Tibial nerve (tissue), 4 donors: ENCODE data around the gene SWAP70. TPM values are rescaled to one million over a fixed set of nuclear protein-coding genes. Genes with fewer than 3 reads are reported as not detected.

Source experiments
- DNase-seq, 2 donors: peaks; one replicate each; pipeline ENCODE4 v3.0.0-alpha.2; 2019; ENCODE audit warnings: low spot score in 2 of 2
- H3K27ac ChIP-seq, 4 donors: fragments of 200-600 bp; sonication (generic) in 3 of 4; one replicate each; pipeline ENCODE4 v1.5.1; 2017 to 2019; ENCODE audit warnings: mild to moderate bottlenecking in 1 of 4
- H3K27me3 ChIP-seq, 2 donors: fragments of 200-600 bp; sonication (generic) in 1 of 2; one replicate each; pipeline versions ENCODE4 v1.5.1 to v1.6.0; 2017 to 2019
- H3K36me3 ChIP-seq, 3 donors: fragments of 200-600 bp; sonication (generic); one replicate each; pipeline ENCODE4 v1.5.1; 2018 to 2019
- H3K4me1 ChIP-seq, 4 donors: fragments of 200-600 bp; sonication (generic) in 3 of 4; one replicate each; pipeline ENCODE4 v1.5.1; 2017 to 2019
- H3K4me3 ChIP-seq, 4 donors: fragments of 200-600 bp; sonication (generic) in 3 of 4; one replicate each; pipeline ENCODE4 v1.5.1; 2017 to 2019; ENCODE audit warnings: mild to moderate bottlenecking in 1 of 4, moderate library complexity in 1 of 4
- H3K9me3 ChIP-seq, 4 donors: fragments of 200-600 bp; sonication (generic) in 3 of 4; one replicate each; pipeline ENCODE4 v1.5.1; 2017 to 2019
- EP300 ChIP-seq, 2 donors: sonication (generic); formaldehyde crosslinking; IDR thresholded peaks; one replicate each; pipeline ENCODE4 v1.6.1; 2017; ENCODE audit warnings: antibody characterized with exemption in 2 of 2, mild to moderate bottlenecking in 1 of 2
- POLR2A ChIP-seq, 2 donors: fragments of 450-650 bp; IDR thresholded peaks; one replicate each; pipeline ENCODE4 v1.6.1; 2017; ENCODE audit warnings: antibody characterized with exemption in 2 of 2, mild to moderate bottlenecking in 2 of 2, moderate library complexity in 2 of 2
- WGBS, 2 donors: methylation state at CpG; one replicate each; pipeline ENCODE4 v1.1.5; 2018; 5-methylcytosine and 5-hydroxymethylcytosine counted together
- total RNA-seq, 4 donors: library from RNA; depleted of rRNA; stranded (reverse); fragments of >200 nt; gene quantifications; one replicate each; pipeline ENCODE4 v1.1.0, GENCODE V29; 2016
- TF ChIP-seq, protein P1 (sequence below), 5 experiments: fragments of 200-600 bp in 3 of 5; fragments of 450-650 bp in 2 of 5; sonication (generic) in 3 of 5; IDR thresholded peaks; one replicate each; pipeline ENCODE4 v1.5.1; 2016 to 2019; ENCODE audit warnings: antibody characterized with exemption in 5 of 5, mild to moderate bottlenecking in 3 of 5, moderate library complexity in 2 of 5

The SWAP70 gene
- total RNA-seq, 4 donors from 2014 or later = 51.0 to 79.1 (median 66.9) TPM

DNA sequence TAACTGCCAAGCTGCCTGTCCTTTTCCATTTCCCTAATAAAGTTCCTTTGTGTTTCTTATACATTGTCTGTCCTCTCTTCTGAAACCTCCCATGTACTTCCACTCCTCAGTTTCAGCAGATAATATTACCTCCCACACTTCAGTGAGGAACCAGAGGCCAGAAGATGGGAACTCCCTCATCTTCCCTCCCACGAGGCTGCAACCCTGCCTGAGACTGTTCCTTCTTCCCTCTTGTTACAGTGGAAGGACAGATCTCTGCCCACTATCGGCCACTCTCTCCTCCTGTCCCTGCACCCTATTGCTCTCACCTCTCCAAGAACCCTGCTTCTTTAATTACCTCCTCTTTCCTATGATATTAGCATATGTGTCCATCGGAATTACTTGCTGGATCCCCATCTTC, 38.1 kb upstream of the SWAP70 start:
- H3K36me3 ChIP-seq = no peaks in the 10 kb centered on the region
- H3K27ac ChIP-seq = no peak overlapping the region
- TF ChIP-seq POLR2A (IDR thresholded peaks at IDR 0.05) (no peak), EP300 (IDR thresholded peaks at IDR 0.05) (no peak)
- TF ChIP-seq, protein P1, sequence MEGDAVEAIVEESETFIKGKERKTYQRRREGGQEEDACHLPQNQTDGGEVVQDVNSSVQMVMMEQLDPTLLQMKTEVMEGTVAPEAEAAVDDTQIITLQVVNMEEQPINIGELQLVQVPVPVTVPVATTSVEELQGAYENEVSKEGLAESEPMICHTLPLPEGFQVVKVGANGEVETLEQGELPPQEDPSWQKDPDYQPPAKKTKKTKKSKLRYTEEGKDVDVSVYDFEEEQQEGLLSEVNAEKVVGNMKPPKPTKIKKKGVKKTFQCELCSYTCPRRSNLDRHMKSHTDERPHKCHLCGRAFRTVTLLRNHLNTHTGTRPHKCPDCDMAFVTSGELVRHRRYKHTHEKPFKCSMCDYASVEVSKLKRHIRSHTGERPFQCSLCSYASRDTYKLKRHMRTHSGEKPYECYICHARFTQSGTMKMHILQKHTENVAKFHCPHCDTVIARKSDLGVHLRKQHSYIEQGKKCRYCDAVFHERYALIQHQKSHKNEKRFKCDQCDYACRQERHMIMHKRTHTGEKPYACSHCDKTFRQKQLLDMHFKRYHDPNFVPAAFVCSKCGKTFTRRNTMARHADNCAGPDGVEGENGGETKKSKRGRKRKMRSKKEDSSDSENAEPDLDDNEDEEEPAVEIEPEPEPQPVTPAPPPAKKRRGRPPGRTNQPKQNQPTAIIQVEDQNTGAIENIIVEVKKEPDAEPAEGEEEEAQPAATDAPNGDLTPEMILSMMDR (IDR thresholded peaks at IDR 0.05) = no peak
- H3K4me1 ChIP-seq = peaks cover 0 to 5% (median 2%) of the 10 kb centered on the region in 4 donors
- H3K4me3 ChIP-seq = no peak overlapping the region
- no peaks in the 10 kb centered on the region for H3K9me3 ChIP-seq
- DNase-seq = no peak
- H3K27me3 ChIP-seq = no peaks in the 10 kb centered on the region
- 60 to 69% methylated on average over 3 of the region's 3 CpGs for WGBS, 2 donors

DNA sequence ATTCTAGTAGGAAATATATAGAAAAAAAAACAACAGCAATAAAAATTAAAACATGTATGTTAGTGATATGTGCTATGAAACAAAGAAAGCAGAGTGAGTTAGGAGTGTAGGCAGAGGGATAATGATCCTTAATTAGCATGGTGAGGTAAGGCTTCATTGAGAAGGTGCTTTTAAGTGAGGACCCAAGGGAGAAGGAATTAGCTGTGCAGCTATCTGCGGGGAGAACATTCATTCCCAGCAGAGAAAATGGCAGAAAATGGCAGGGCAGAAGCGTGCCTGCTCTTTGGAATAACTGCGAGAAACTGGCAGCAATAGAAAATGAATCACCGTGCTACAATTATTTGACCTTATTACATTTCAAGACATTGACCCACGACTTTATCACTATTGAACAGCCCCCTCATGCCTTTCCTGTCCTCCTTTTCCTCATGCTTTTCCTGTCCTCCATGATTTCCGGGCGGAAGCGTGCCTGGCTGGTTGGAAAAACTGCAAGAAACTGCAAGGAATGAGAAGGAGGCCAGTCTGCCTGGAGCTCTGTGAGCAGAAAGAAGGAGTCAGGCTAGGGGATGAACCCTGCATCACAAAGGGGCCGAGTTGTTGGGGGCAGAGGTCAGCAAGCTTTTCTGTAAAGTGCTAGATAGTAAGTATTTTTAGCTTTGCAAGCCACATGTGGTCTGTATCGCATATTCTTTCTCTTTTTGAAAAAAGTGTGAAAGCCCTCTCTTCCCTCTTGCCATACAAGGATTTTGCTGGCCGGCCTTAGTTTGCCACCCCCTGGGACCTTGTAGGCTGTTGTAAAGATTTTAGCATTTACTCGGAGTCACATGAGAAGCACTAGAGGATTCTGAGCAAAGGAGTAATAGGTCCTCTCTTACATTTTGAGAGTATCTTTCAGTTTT, 37.1 kb upstream of the SWAP70 start:
- Histone ChIP-seq H3K4me1 (peaks cover 0 to 5% (median 2%) of the 10 kb centered on the region in 4 donors), H3K27ac (peak overlapping the region in 2 of 4 donors; percentile 0 to 21), H3K27me3 (no peaks in the 10 kb centered on the region), H3K36me3 (no peaks in the 10 kb centered on the region), H3K4me3 (no peak overlapping the region), H3K9me3 (no peaks in the 10 kb centered on the region)
- WGBS, 2 donors = 59 to 62% methylated on average over 12 of the region's 12 CpGs
- DNase-seq = no peak
- TF ChIP-seq, protein P1 (IDR thresholded peaks at IDR 0.05) = no peak
- peak in 1 of 2 donors; percentile 56 for TF ChIP-seq EP300 (IDR thresholded peaks at IDR 0.05)

DNA sequence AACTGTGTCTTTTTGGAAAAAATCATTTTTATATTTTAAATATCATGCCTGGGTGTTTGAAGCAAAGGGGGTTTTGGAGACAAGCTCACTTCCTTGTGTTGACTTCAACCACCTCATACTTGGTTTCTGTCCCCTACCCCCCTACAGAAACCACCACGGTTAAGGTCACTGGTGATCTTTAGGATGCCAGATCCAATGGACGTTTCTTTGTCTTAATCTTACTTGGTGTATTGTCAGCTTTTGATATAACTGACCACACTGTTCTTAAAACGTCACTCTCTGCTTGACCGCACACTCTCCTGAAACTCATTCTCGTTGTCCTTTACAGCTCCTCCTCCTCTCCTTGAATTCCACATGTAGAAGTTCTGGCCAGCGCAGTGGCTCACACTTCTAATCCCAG, 34.8 kb upstream of the SWAP70 start:
- Histone ChIP-seq H3K27me3 (no peaks in the 10 kb centered on the region), H3K4me3 (no peak overlapping the region), H3K4me1 (peaks cover 0 to 5% (median 2%) of the 10 kb centered on the region in 4 donors), H3K9me3 (peaks cover 0 to 8% (median 0%) of the 10 kb centered on the region in 4 donors), H3K27ac (no peak overlapping the region), H3K36me3 (no peaks in the 10 kb centered on the region)
- 87 to 90% methylated on average over 6 of the region's 6 CpGs for WGBS, 2 donors
- no peak for DNase-seq
- TF ChIP-seq, protein P1 (IDR thresholded peaks at IDR 0.05) = no peak
- TF ChIP-seq POLR2A (IDR thresholded peaks at IDR 0.05) = no peak
- no peak for TF ChIP-seq EP300 (IDR thresholded peaks at IDR 0.05)

DNA sequence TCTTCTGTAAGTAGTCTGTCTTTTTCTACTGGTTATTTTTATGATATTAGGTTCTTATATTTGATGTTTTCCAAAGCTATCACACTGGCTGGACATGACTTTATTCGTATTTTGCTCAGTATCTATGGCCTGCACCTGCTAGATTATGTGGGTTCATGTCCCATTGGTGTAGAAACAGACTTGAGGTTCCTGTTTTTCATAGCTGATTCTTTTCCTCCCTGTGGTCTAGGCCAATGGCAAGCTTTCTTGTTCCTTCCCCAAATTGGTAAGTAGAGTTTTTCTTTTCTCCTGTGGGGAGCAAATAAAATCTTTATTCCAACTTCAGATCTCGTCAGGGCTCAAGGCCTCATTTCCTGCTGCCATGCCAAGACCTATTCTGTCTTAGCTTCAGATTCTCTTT, 30.2 kb upstream of the SWAP70 start:
- Histone ChIP-seq H3K4me3 (no peak overlapping the region), H3K4me1 (peaks cover 0 to 4% (median 0%) of the 10 kb centered on the region in 4 donors), H3K9me3 (peaks cover 0 to 8% (median 0%) of the 10 kb centered on the region in 4 donors), H3K27me3 (no peaks in the 10 kb centered on the region), H3K27ac (no peak overlapping the region), H3K36me3 (no peaks in the 10 kb centered on the region)
- TF ChIP-seq EP300 (IDR thresholded peaks at IDR 0.05) (no peak), POLR2A (IDR thresholded peaks at IDR 0.05) (no peak)
- TF ChIP-seq, protein P1 (IDR thresholded peaks at IDR 0.05) = no peak
- WGBS, 2 donors = 73 to 80% methylated on average over 2 of the region's 2 CpGs
- DNase-seq = no peak

DNA sequence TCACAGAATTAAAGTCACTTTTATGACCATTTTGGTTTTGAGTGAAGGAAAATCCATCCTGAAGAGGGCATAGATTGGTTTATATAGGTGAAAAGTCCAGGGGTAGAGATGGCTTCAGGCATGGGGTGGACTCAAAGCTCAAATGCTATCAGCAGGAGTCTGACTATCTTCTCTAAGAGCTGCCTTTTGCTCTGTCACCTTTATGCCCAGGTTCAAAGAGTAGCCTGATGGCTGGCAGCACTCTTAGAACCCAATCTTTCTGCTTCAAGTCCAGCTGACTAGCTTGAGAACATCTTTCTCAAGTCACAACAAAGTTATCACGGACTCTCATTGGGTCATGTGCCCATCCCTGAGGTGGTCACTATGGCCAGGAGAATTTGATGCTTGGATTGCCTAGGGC, 27.2 kb upstream of the SWAP70 start:
- H3K27ac ChIP-seq = no peak overlapping the region
- WGBS, 2 donors = 82 to 94% methylated on average over 1 of the region's 1 CpG
- no peak for DNase-seq
- H3K4me1 ChIP-seq = peaks cover 0 to 14% (median 0%) of the 10 kb centered on the region in 4 donors
- no peaks in the 10 kb centered on the region for H3K36me3 ChIP-seq
- H3K27me3 ChIP-seq = no peaks in the 10 kb centered on the region
- H3K4me3 ChIP-seq = no peak overlapping the region
- TF ChIP-seq, protein P1 (IDR thresholded peaks at IDR 0.05) = no peak
- no peak for TF ChIP-seq EP300 (IDR thresholded peaks at IDR 0.05)
- TF ChIP-seq POLR2A (IDR thresholded peaks at IDR 0.05) = no peak
- peaks cover 0 to 8% (median 0%) of the 10 kb centered on the region in 4 donors for H3K9me3 ChIP-seq
